Measurements from ENCODE around the gene PLXNA2. TPM values are rescaled to one million over a fixed set of nuclear protein-coding genes. Genes with fewer than 3 reads are reported as not detected.

Gene PLXNA2
- total and polyA plus RNA-seq, 2 of the 4 experiments (the other 2 are of a cell fraction) = 0.72 to 1.1 TPM

GRCh38 chr1:208164609-208165008 lies 79.6 kb downstream of the PLXNA2 start:
- intact Hi-C loops (cut with micrococcal nuclease) = no loop called here
- 94% methylated on average over 2 of the region's 12 CpGs; no CpG with 5 or more reads in 1 of the 2 experiments for WGBS, 2 experiments (ENCODE audit: extremely low coverage in 2 of 2, insufficient read length in 1 of 2)
- 0 out of 4 replicates have a peak, but pooled peaks cover 0 to 8% of the 10 kb centered on the region in 2 experiments for H3K79me1 ChIP-seq (ENCODE audit: low read depth in 1 of 2, low read length in 2 of 2)

More at GRCh38 chr1:208164609-208165008, 79.6 kb downstream of the PLXNA2 start:
- no peak overlapping the region for H3K14ac ChIP-seq (replicated peaks; ENCODE audit: low read depth, low read length)
- no peak overlapping the region for H2AK9ac ChIP-seq (replicated peaks; ENCODE audit: low read depth, low read length, poor library complexity)
- peaks cover 6% of the 10 kb centered on the region for H3K9me1 ChIP-seq (ENCODE audit: insufficient read depth, low read length)
- peaks cover 16% of the 10 kb centered on the region for H3K4me1 ChIP-seq (ENCODE audit: control insufficient read depth, insufficient read depth, low read length)
- no peak overlapping the region for H3K27ac ChIP-seq (ENCODE audit: insufficient read depth, low read length)
- no peak overlapping the region for H3K4me3 ChIP-seq (ENCODE audit: insufficient read depth, low read depth, low read length)
- H4K8ac ChIP-seq (ENCODE audit: low read depth in 2 of 2, low read length in 2 of 2) = no peak overlapping the region
- H3K4ac ChIP-seq (ENCODE audit: low read depth, low read length) = no peak overlapping the region
- H3K23ac ChIP-seq (ENCODE audit: low read depth, low read length) = no peak overlapping the region
- no peak overlapping the region for H2BK15ac ChIP-seq (ENCODE audit: low read depth, low read length)
- H4K91ac ChIP-seq (ENCODE audit: insufficient read depth, low read depth, low read length) = no peak overlapping the region
- no peaks in the 10 kb centered on the region for H3K9me3 ChIP-seq (ENCODE audit: control insufficient read depth, insufficient read depth, low read length)
- H2BK5ac ChIP-seq (ENCODE audit: low read depth, low read length, poor library complexity, severe bottlenecking) = no peak overlapping the region
- H3K18ac ChIP-seq (ENCODE audit: low read depth, low read length) = no peak overlapping the region
- ChIA-PET CTCF (no interaction called here), POLR2A (ENCODE audit: unreplicated experiment) (no interaction called here)
- no peak overlapping the region for H4K5ac ChIP-seq (ENCODE audit: low read depth, low read length)
- in situ Hi-C loops (cut with MboI; ENCODE audit: low sequenced_read_pairs) (no loop called here), dilution Hi-C loops (cut with HindIII; ENCODE audit: low sequenced_read_pairs, unreplicated experiment) (no loop called here)
- ATAC-seq (ENCODE audit: low read depth) (no peak), DNase-seq (no peak)
- H2AFZ ChIP-seq (replicated peaks; ENCODE audit: low read length, poor library complexity) = no peak overlapping the region
- TF ChIP-seq MXI1 (IDR thresholded peaks at IDR 0.05; ENCODE audit: borderline replicate concordance, low read depth, low read length) (no peak), CHD1 (IDR thresholded peaks at IDR 0.05; ENCODE audit: low read depth, low read length) (no peak), CEBPB (IDR thresholded peaks at IDR 0.05; ENCODE audit: low read depth, low read length) (no peak), RAD21 (IDR thresholded peaks at IDR 0.05; ENCODE audit: low read length) (no peak), RCOR1 (IDR thresholded peaks at IDR 0.05; ENCODE audit: insufficient replicate concordance, low read length) (no peak), MAZ (IDR thresholded peaks at IDR 0.05; ENCODE audit: borderline replicate concordance, low read depth, low read length) (no peak), NFE2L2 (IDR thresholded peaks at IDR 0.05; ENCODE audit: low read depth, low read length) (no peak), MAFK (IDR thresholded peaks at IDR 0.05; ENCODE audit: low read depth, low read length) (no peak), ELK1 (IDR thresholded peaks at IDR 0.05; ENCODE audit: borderline replicate concordance, low read depth, low read length) (no peak), FOS (IDR thresholded peaks at IDR 0.05; ENCODE audit: low read depth, low read length) (no peak), CTCF (conservative IDR thresholded peaks at IDR 0.05; ENCODE audit: low read depth, low read length) (no peak), RFX5 (IDR thresholded peaks at IDR 0.05; ENCODE audit: low read depth, low read length) (no peak), BHLHE40 (IDR thresholded peaks at IDR 0.05; ENCODE audit: low read depth, low read length) (no peak)
- TF ChIP-seq, protein P1, sequence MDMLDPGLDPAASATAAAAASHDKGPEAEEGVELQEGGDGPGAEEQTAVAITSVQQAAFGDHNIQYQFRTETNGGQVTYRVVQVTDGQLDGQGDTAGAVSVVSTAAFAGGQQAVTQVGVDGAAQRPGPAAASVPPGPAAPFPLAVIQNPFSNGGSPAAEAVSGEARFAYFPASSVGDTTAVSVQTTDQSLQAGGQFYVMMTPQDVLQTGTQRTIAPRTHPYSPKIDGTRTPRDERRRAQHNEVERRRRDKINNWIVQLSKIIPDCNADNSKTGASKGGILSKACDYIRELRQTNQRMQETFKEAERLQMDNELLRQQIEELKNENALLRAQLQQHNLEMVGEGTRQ (IDR thresholded peaks at IDR 0.05; ENCODE audit: low read depth, low read length) = no peak
- H4K20me1 ChIP-seq (ENCODE audit: insufficient read depth, low read length) = no peaks in the 10 kb centered on the region
- no peak overlapping the region for H3K9ac ChIP-seq (ENCODE audit: low read depth, low read length)
- H3K56ac ChIP-seq (ENCODE audit: extremely low read depth, insufficient read depth, low read length) = no peak overlapping the region
- H3K36me3 ChIP-seq (ENCODE audit: control insufficient read depth, insufficient read depth, low read length) = no peaks in the 10 kb centered on the region
- H3K4me2 ChIP-seq (ENCODE audit: low read depth, low read length) = no peak overlapping the region
- H2BK120ac ChIP-seq (ENCODE audit: low read depth, low read length) = no peak overlapping the region
- no peak overlapping the region for H2BK20ac ChIP-seq (ENCODE audit: low read depth, low read length)
- BruUV-seq (replicated peaks) = no TSS peak
- no peak overlapping the region for H2AK5ac ChIP-seq (ENCODE audit: low read depth, low read length)
- no peaks in the 10 kb centered on the region; the same call in 1 of the 2 replicates for H3K27me3 ChIP-seq (ENCODE audit: control insufficient read depth, insufficient read depth, low read length)
